Mesendoderm (in vitro differentiated cells): Measurements from ENCODE around the gene GDA.

ENCODE experiments used
- DNase-seq: peaks from one replicate; pipeline ENCODE4 v3.0.0; 2013
- H2AK5ac ChIP-seq: 2 replicates; pipeline ENCODE4 v1.6.1; 2013; ENCODE audit warnings: low read length, inconsistent platforms
- H2BK120ac ChIP-seq: 2 replicates; pipeline ENCODE4 v1.6.1; 2013; ENCODE audit warnings: low read depth, mild to moderate bottlenecking, low read length, moderate library complexity, mixed read lengths
- H2BK15ac ChIP-seq: replicated peaks from 2 replicates; pipeline ENCODE4 v1.6.1; 2013; ENCODE audit warnings: low read depth, mild to moderate bottlenecking, moderate library complexity
- H2BK5ac ChIP-seq: 2 replicates; pipeline ENCODE4 v1.6.1; 2013; ENCODE audit warnings: low read length, inconsistent platforms
- H3K18ac ChIP-seq: 2 replicates; pipeline ENCODE4 v1.6.1; 2013; ENCODE audit warnings: mild to moderate bottlenecking, low read length, mixed read lengths
- H3K23ac ChIP-seq: one replicate; pipeline ENCODE4 v1.6.1; 2013; ENCODE audit warnings: low read length
- H3K27ac ChIP-seq: 2 replicates; pipeline ENCODE4 v1.5.1; 2013; ENCODE audit warnings: low read depth, mild to moderate bottlenecking, inconsistent platforms, low read length, moderate library complexity
- H3K27me3 ChIP-seq: 2 replicates; pipeline ENCODE4 v1.6.1; 2013; ENCODE audit warnings: low read length, control low read depth, mild to moderate bottlenecking, inconsistent platforms; ENCODE audit not compliant: insufficient read depth, poor library complexity
- H3K36me3 ChIP-seq: 2 replicates; pipeline ENCODE4 v1.6.1; 2013; ENCODE audit warnings: low read length, inconsistent platforms; ENCODE audit not compliant: control insufficient read depth, insufficient read depth
- H3K4ac ChIP-seq: one replicate; pipeline ENCODE4 v1.6.1; 2013; ENCODE audit warnings: low read depth, mild to moderate bottlenecking, low read length, moderate library complexity
- H3K4me1 ChIP-seq: 2 replicates; pipeline ENCODE4 v1.6.1; 2013; ENCODE audit warnings: low read depth, low read length, inconsistent platforms; ENCODE audit not compliant: control insufficient read depth
- H3K4me2 ChIP-seq: 2 replicates; pipeline ENCODE4 v1.6.1; 2013; ENCODE audit warnings: low read length
- H3K4me3 ChIP-seq: 2 replicates; pipeline ENCODE4 v1.5.1; 2013; ENCODE audit warnings: mild to moderate bottlenecking, low read length
- H3K56ac ChIP-seq: one replicate; pipeline ENCODE4 v1.6.1; 2013; ENCODE audit warnings: low read length
- H3K79me1 ChIP-seq: 2 replicates; pipeline ENCODE4 v1.6.1; 2013; ENCODE audit warnings: low read length, inconsistent platforms
- H3K79me2 ChIP-seq: 2 replicates; pipeline ENCODE4 v1.6.1; 2013; ENCODE audit warnings: mild to moderate bottlenecking, low read length; ENCODE audit not compliant: control insufficient read depth, insufficient read depth
- H3K9ac ChIP-seq: 2 replicates; pipeline ENCODE4 v1.6.1; 2013; ENCODE audit warnings: low read length, inconsistent platforms
- H4K5ac ChIP-seq: one replicate; pipeline ENCODE4 v1.6.1; 2013; ENCODE audit warnings: low read length
- H4K8ac ChIP-seq: one replicate; pipeline ENCODE4 v1.6.1; 2013; ENCODE audit warnings: low read depth, mild to moderate bottlenecking, control low read depth, low read length, moderate library complexity
- WGBS: extraction: QIAGEN DNeasy Blood & Tissue Kit; methylation state at CpG from one replicate; pipeline ENCODE4 v1.1.7; 2013; ENCODE audit warnings: low lambda C conversion rate, missing lambda C conversion rate; ENCODE audit not compliant: insufficient coverage; ENCODE audit errors: extremely low coverage; 5-methylcytosine and 5-hydroxymethylcytosine counted together

Gene GDA

DNA sequence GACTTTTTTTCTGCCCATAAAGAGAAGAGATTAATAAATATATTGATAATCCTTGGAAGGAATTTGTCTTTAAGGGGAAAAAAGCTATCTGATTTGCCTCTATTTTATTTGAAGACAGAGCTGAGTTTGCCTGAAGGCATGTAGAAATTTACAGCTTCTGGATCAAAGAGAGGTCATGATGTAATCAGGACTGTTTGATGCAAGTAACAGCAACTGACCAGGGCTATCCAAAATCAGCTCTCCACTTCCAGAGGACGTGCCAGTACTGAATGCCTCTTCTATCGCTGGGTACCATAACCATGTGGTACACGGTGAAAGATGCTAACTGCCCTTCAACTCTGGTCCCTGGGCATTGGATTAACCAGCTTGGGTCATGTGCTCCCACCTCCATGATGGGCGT is 125.2 kb downstream of the GDA start:
- H3K56ac ChIP-seq, result no peak overlapping the region
- H3K4me3 ChIP-seq, result no peak overlapping the region
- H3K79me2 ChIP-seq, result no peaks in the 10 kb centered on the region
- no peak for DNase-seq
- H3K18ac ChIP-seq, result no peak overlapping the region
- no peak overlapping the region for H3K23ac ChIP-seq
- no peak overlapping the region for H3K4me2 ChIP-seq
- H2BK120ac ChIP-seq, result no peak overlapping the region
- no CpG with 5 or more reads among the region's 4 CpGs for WGBS
- no peak overlapping the region for H4K8ac ChIP-seq
- H2AK5ac ChIP-seq, result no peak overlapping the region
- H3K27me3 ChIP-seq, result no peaks in the 10 kb centered on the region
- H2BK5ac ChIP-seq, result no peak overlapping the region
- H3K27ac ChIP-seq, result no peak overlapping the region
- H3K4ac ChIP-seq, result no peak overlapping the region
- no peak overlapping the region for H2BK15ac ChIP-seq
- no peaks in the 10 kb centered on the region for H3K4me1 ChIP-seq
- H3K36me3 ChIP-seq, result no peaks in the 10 kb centered on the region
- no peak overlapping the region for H3K9ac ChIP-seq
- no peak overlapping the region for H4K5ac ChIP-seq
- H3K79me1 ChIP-seq, result no peaks in the 10 kb centered on the region

- H3K4me2 ChIP-seq, result no peak overlapping the region
- no peak overlapping the region for H3K9ac ChIP-seq
- H3K4me1 ChIP-seq, result no peaks in the 10 kb centered on the region
- H3K4ac ChIP-seq, result no peak overlapping the region
- no peak for DNase-seq
- H2BK15ac ChIP-seq, result no peak overlapping the region
- no peak overlapping the region for H2AK5ac ChIP-seq
- H3K79me1 ChIP-seq, result no peaks in the 10 kb centered on the region
- no peak overlapping the region for H4K8ac ChIP-seq
- no peak overlapping the region for H2BK120ac ChIP-seq
- no peak overlapping the region for H3K18ac ChIP-seq
- H3K36me3 ChIP-seq, result no peaks in the 10 kb centered on the region
- no peak overlapping the region for H3K56ac ChIP-seq
- H3K27me3 ChIP-seq, result no peaks in the 10 kb centered on the region
- H3K79me2 ChIP-seq, result no peaks in the 10 kb centered on the region
- no peak overlapping the region for H3K23ac ChIP-seq
- H3K4me3 ChIP-seq, result no peak overlapping the region
- no peak overlapping the region for H2BK5ac ChIP-seq
- no peak overlapping the region for H4K5ac ChIP-seq
- no CpG with 5 or more reads among the region's 3 CpGs for WGBS
- no peak overlapping the region for H3K27ac ChIP-seq
Observed at GRCh38 chr9:72274916-72275315, 125.7 kb downstream of the GDA start.

GRCh38 chr9:72276429-72276828 is 127.2 kb downstream of the GDA start:
- no peaks in the 10 kb centered on the region for H3K79me1 ChIP-seq
- H2AK5ac ChIP-seq, result no peak overlapping the region
- H2BK120ac ChIP-seq, result no peak overlapping the region
- DNase-seq, result no peak
- H3K27me3 ChIP-seq, result no peaks in the 10 kb centered on the region
- no peak overlapping the region for H3K9ac ChIP-seq
- no peaks in the 10 kb centered on the region for H3K4me1 ChIP-seq
- H3K18ac ChIP-seq, result no peak overlapping the region
- H3K27ac ChIP-seq, result no peak overlapping the region
- no CpG with 5 or more reads among the region's 1 CpG for WGBS
- no peak overlapping the region for H4K8ac ChIP-seq
- no peak overlapping the region for H3K4me3 ChIP-seq
- H3K4ac ChIP-seq, result no peak overlapping the region
- no peak overlapping the region for H3K23ac ChIP-seq
- no peak overlapping the region for H3K4me2 ChIP-seq
- H2BK15ac ChIP-seq, result no peak overlapping the region
- no peak overlapping the region for H3K56ac ChIP-seq
- H3K79me2 ChIP-seq, result no peaks in the 10 kb centered on the region
- no peak overlapping the region for H4K5ac ChIP-seq
- no peak overlapping the region for H2BK5ac ChIP-seq
- H3K36me3 ChIP-seq, result no peaks in the 10 kb centered on the region

DNA sequence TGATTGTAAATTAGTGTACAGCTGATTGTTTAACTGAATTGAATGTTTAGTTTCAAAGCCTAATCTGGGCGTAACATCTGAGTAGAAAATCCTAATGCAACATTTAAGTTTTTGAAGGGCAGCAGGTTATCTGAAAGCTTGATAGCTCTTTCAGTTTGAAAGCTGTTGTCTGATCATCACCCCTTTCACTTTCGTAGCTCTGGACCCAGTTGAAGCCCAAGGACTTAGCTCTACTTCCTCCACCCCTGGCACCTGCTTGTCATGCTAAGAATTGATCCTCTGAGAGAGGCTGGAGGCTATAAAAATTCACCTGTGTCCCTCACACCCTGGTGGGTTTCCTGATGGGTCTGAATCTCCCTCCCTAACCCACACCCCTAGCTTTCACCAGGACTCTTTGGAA is 129.7 kb downstream of the GDA start:
- H3K23ac ChIP-seq, result no peak overlapping the region
- no peak overlapping the region for H4K8ac ChIP-seq
- no peak overlapping the region for H2BK15ac ChIP-seq
- WGBS, result no CpG with 5 or more reads among the region's 2 CpGs
- H2BK5ac ChIP-seq, result no peak overlapping the region
- no peak overlapping the region for H2AK5ac ChIP-seq
- no peaks in the 10 kb centered on the region for H3K79me1 ChIP-seq
- no peak for DNase-seq
- H3K56ac ChIP-seq, result no peak overlapping the region
- H3K27ac ChIP-seq, result no peak overlapping the region
- no peak overlapping the region for H3K4me2 ChIP-seq
- no peak overlapping the region for H4K5ac ChIP-seq
- H3K4me1 ChIP-seq, result no peaks in the 10 kb centered on the region
- no peaks in the 10 kb centered on the region for H3K36me3 ChIP-seq
- no peaks in the 10 kb centered on the region for H3K79me2 ChIP-seq
- no peak overlapping the region for H3K9ac ChIP-seq
- H3K4ac ChIP-seq, result no peak overlapping the region
- H2BK120ac ChIP-seq, result no peak overlapping the region
- H3K18ac ChIP-seq, result no peak overlapping the region
- no peaks in the 10 kb centered on the region for H3K27me3 ChIP-seq
- no peak overlapping the region for H3K4me3 ChIP-seq

DNA sequence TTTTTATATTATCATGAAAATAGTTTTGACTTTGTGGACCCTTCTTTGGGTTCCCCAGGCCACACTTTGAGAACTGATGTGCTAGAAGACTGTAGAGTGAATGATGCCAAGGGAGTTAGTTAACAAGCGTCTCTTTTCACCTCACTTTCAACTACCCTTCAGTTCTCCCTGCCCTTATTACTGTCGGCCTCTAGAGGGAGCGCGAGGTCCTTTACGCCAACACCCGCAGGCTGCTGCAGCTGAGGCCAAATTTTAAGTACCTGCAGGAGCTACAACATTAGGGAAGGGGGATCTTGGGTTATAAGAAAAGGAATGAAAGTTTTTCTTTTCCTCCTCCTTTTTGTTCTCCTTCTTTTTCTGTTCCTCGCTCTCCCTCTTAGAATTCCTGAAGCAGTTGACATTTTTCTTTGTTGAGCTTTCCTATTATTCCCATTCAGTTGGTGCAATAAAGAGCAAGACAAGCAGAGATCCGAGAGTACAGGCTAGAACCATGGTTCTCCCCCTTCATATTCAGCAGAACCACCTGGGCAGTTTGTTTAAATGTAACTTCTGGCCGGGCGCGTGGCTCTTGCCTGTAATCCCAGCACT is 131.8 kb downstream of the GDA start:
- DNase-seq, result peak; percentile 75
- Histone ChIP-seq H4K5ac (no peak overlapping the region), H3K36me3 (no peaks in the 10 kb centered on the region), H2BK120ac (no peak overlapping the region), H3K4me1 (no peaks in the 10 kb centered on the region), H3K9ac (no peak overlapping the region), H3K79me1 (no peaks in the 10 kb centered on the region), H3K4me3 (no peak overlapping the region), H3K27ac (no peak overlapping the region), H2BK5ac (no peak overlapping the region), H3K18ac (no peak overlapping the region), H2BK15ac (no peak overlapping the region), H3K4me2 (no peak overlapping the region), H3K23ac (no peak overlapping the region), H3K79me2 (no peaks in the 10 kb centered on the region), H3K27me3 (no peaks in the 10 kb centered on the region), H4K8ac (no peak overlapping the region), H3K4ac (no peak overlapping the region), H3K56ac (no peak overlapping the region), H2AK5ac (no peak overlapping the region)
- no CpG with 5 or more reads among the region's 11 CpGs for WGBS

DNA sequence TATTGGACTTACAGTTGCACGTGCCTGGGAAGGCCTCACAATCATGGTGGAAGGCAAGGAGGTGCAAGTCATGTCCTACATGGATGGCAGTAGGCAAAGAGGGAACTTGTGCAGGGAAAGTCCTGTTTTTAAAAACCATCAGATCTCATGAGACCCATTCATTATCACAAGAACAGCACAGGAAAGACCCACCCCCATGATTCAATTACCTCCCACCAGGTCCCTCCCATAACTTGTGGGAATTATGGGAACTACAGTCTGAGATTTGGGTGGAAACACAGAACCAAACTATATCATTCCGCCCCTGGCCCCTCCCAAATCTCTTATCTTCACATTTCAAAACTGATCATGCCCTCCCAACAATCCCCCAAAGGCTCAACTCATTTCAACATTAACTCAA is 140.2 kb downstream of the GDA start:
- H3K27me3 ChIP-seq, result no peaks in the 10 kb centered on the region
- H2BK120ac ChIP-seq, result no peak overlapping the region
- DNase-seq, result no peak
- no peak overlapping the region for H3K56ac ChIP-seq
- H3K36me3 ChIP-seq, result no peaks in the 10 kb centered on the region
- H4K8ac ChIP-seq, result no peak overlapping the region
- H3K27ac ChIP-seq, result no peak overlapping the region
- no peaks in the 10 kb centered on the region for H3K4me1 ChIP-seq
- H3K9ac ChIP-seq, result no peak overlapping the region
- H2AK5ac ChIP-seq, result no peak overlapping the region
- no peak overlapping the region for H3K4me3 ChIP-seq
- no peak overlapping the region for H3K4ac ChIP-seq
- WGBS, result no CpG with 5 or more reads among the region's 2 CpGs
- H2BK5ac ChIP-seq, result no peak overlapping the region
- no peaks in the 10 kb centered on the region for H3K79me2 ChIP-seq
- H4K5ac ChIP-seq, result no peak overlapping the region
- no peak overlapping the region for H3K4me2 ChIP-seq
- no peaks in the 10 kb centered on the region for H3K79me1 ChIP-seq
- H3K23ac ChIP-seq, result no peak overlapping the region
- H2BK15ac ChIP-seq, result no peak overlapping the region
- H3K18ac ChIP-seq, result no peak overlapping the region
